T-helper 1 cell treated with Interleukin-12 subunit alpha and Interleukin-12 subunit beta and Interleukin-4 antibody, amounts not matched to agents 30 ng/mL and 1 ng/mL, for 36 hours (primary cell): ENCODE data around the gene NUDT16L1. TPM values are rescaled to one million over a fixed set of nuclear protein-coding genes. Genes with fewer than 3 reads are reported as not detected.

ENCODE experiments used
- intact Hi-C: fragments of 100-400 bp; cut with micrococcal nuclease; formaldehyde crosslinking; loops from one replicate; pipeline ENCODE4 v1.15.1; 2024
- total RNA-seq: library from RNA; stranded (reverse); gene quantifications from 2 replicates; pipeline ENCODE4 v1.2.3, GENCODE V29; 2022

The NUDT16L1 gene
- total RNA-seq, 1 donor from 2014 or later = 45.3 TPM

- intact Hi-C loops = loop anchor here (1.0 to 5.0 kb wide), 9 partner anchors 16 to 405 kb away; partner anchors contain the start of genes ANKS3, DNAAF8, EEF2KMT and MGRN1
Observed at GRCh38 chr16:4692460-4693295, 684 bp upstream of the NUDT16L1 start.

GRCh38 chr16:4693956-4694641, 737 bp downstream of the NUDT16L1 start:
- intact Hi-C loops = loop anchor here (1.0 to 5.0 kb wide), 10 partner anchors 18 to 403 kb away; partner anchors contain the start of genes ANKS3, DNAAF8, EEF2KMT and GLYR1

DNA sequence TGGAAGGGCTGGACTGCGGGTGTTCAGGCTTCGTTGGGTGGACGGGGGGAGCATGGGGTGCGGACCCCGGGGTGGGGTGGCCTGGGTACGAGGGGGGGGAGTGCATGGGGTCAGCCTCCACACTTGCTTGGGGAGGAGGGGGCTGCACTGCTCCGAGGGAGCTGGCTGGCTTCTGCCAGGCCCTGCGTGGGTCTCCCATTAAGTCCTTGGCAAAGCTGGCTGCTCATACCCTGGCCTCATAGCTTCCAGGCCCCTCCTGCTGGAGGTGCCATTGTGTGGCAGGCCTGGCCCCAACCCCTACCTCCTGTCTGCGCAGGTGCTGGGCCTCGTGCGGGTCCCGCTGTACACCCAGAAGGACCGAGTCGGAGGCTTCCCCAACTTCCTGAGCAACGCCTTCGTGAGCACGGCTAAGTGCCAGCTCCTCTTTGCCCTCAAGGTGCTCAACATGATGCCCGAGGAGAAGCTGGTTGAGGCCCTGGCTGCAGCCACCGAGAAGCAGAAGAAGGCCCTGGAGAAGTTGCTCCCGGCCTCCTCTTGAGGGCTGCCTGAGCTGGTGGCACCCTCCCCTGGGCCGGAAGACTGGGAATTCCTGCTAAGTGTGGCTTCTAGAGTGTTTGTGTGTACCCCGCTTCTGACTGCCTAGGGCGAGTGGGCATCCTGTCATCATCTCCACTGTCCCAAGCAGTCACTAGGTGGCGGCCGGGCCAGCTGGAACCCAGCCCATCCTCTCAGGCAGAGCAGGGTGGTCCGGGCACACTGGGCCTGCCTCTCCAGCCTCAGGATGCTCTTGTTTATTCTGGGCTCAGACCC, 1.5 kb downstream of the NUDT16L1 start:
- intact Hi-C loops = loop anchor here (1.0 to 5.0 kb wide), 2 partner anchors 152 to 402 kb away; partner anchors contain the start of genes EEF2KMT, GLYR1 and UBN1

DNA sequence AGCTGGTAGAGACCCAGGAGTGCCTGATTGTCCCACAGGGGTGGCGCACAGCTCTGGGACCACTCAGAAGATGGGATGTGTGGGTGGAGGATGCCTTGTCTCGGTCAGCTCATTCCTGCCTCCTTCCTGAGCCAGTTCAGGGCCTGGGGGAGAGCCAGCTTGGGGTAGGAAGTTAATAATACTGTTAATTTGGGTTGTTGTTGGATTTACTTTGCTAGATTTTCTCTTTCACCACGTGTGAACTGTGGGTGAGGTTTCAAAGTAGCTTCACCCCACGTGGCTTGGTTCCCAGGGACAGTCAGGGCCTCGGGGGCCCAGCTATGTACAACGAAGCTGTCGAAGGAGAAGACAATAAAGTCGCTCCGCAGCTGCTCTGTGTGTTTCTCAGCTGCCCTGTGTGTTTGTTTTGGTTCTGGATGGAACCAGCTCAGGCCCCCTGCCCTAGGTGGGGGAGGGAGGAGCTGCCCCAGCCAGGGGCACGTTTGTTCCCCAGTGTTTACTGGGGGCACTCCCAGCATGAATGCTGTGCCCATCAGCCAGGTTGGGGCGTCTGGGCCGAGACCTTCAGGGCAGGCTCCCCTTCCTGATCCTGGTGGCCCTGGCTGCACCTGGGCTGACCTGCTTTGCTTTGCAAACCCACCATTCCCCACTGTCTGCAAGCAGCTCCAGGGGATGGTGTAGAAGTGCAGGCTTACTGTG, 2.3 kb downstream of the NUDT16L1 start:
- intact Hi-C loops = no loop called here

DNA sequence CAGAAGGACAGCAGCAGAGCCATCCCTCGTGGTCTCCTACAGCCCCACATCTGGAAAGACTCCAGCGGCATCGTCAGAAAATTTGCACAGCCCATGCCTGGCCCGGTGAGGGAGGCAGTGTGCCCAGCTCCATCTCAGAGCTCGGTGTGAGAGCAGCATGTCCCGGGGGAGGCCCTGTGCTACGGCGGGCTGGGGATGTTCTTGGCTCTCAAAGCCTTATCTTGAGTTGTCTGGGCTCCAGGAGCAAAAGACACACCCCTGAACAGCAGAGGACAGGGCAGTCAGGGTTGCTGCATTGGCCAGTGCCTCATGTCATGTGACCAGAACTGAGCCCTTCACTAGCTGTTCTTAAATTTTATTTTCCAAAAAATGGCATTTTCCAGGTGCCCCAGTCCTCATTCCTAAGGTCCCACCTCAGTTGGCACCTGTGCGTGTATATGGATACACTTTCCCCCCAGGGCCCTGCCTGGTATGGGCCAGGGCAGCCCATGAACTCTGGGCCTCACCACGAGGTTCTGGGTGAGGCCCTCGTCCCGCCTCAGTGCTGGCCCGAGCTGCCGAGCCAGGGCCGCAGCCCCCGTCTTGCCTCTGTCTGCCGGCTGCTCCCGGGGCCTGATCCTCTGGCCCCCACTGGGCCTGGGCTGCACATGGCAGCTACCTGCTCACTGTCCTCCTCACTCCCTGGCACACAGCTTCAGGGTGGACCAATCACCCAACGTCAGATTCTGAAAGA, 3.0 kb downstream of the NUDT16L1 start:
- intact Hi-C loops = no loop called here

- intact Hi-C loops = no loop called here
Observed at GRCh38 chr16:4696905-4697847, 3.8 kb downstream of the NUDT16L1 start.

DNA sequence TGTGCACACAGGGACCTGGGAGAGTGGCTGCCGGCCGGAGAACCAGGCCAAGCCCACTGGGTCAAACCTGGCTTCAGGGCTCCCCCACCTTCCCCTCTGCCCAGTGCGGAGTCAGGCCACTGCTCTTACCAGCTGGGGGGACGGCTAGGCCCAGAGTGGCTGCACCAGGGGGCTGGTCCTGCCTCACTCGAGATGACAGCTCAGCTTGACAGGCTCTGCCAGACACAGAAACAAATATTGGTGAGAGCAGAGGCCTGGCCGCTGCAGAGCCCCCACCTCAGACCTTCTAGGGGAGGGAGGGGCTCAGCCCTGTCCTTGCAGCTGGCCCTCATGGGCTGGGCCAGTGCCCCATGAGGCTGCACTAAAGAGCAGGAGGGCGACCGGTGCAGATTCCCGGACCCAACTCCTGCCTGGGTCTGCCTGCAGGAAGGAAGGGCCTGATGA, 4.5 kb downstream of the NUDT16L1 start:
- intact Hi-C loops = no loop called here

DNA sequence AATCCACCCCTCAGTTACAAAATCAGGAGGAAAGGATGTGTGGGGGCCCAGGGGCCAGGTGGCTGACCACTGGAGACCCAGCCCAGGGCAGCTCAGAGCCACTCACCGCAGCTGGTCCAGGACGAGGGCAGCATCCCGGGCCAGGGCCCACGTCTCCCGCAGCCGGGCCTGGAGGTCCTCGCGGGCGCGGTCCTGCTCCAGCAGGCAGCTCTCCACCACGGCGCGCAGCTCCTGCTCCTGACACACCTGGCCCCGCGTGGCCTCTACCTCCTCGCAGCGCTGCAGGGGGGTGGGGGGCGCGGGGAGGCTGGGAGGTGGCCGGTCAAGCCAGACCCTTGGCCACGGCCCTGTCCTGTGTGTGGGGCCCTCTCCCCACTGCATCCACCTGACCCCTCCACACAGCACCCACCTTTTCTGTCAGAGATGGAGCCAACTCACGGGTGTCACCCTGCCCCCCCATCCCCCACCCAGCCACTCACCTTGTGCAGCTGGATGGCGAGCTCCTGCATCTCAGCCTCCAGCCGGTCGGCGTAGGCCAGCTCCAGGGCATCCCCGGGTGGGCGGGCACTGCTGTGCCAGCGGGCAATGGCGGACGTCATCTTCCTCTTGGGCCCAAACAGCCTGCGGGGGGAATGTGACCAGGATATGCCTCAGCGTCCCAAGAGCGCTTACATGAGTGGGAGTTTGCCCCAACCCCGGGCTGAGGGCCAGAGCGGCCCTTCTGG, 5.1 kb downstream of the NUDT16L1 start:
- intact Hi-C loops = no loop called here

- intact Hi-C loops = no loop called here
Observed at GRCh38 chr16:4699046-4699556, 5.7 kb downstream of the NUDT16L1 start.

GRCh38 chr16:4700380-4700996, 7.1 kb downstream of the NUDT16L1 start:
- intact Hi-C loops = no loop called here

- intact Hi-C loops = no loop called here
Observed at GRCh38 chr16:4700997-4701743, 7.8 kb downstream of the NUDT16L1 start.

DNA sequence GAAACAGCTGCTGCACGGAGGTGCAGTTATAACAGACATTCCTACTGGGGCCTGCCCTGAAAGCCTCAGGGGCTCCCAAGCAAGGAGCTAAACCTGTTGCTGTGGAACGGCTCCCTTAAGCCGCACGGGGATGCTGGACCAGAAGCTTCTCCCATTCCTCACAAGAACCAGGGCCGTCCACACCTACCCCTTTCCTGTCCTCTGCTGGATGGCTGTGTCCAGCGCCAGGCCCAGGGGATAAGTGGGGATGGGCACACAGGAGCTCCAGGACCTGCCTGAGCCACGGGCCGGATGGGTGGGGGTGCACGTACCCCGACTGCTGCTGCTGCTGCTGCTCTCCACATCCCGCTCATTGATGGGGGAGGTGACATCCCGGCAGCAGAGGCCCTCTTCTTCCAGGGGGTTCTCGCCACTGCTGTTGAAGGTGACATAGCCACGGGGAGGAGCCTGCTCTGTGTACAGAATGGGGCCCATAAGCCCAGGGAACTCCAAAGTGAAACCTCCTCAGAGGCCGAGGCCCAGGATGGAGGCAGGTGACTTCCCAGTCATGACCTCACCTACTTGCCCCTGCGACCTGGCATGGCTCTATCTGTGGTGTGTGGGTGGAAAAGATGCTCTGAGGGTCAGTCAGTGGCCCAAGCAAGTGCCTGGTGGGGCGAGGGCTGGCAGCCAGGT, 8.6 kb downstream of the NUDT16L1 start:
- intact Hi-C loops = no loop called here

DNA sequence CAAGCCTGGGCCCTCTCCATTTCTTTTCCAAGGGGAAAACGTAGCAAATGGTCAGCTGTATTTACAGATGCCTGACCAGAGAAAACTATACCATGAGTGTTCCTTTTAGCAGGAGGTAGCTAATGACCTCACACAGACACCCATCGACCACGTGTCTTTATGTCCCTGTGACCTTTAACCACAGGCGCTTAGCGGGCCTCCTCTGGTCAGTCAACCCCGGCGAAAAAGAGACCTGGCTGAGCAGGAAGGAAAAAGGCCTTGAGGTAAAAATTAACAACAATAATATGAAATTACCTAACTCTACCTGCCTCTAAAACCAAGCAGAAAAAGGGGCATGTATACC, 9.1 kb downstream of the NUDT16L1 start:
- intact Hi-C loops = no loop called here

DNA sequence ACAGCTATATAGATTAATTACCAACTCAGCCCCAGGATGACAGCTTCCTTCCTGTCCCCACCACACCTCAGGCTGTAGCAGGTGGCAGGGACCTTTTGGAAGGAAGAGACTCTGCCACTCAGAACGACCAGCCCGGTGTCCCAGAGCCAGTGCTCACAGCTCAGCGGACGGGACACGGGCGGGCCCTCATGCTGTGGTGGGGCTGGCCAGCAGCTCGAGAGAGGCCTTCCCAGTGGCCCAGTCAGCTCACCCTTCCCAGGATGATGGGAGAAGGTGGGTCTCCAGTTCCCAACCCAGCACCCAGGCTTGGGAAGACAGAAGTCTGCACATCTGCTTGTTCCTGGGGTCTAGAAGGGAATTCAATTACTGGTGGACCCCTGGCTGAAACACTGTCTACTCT, 10.5 kb downstream of the NUDT16L1 start:
- intact Hi-C loops = no loop called here

GRCh38 chr16:4704491-4704890, 11.1 kb downstream of the NUDT16L1 start:
- intact Hi-C loops = no loop called here

GRCh38 chr16:4704913-4705312, 11.6 kb downstream of the NUDT16L1 start:
- intact Hi-C loops = no loop called here

- intact Hi-C loops = no loop called here
Observed at GRCh38 chr16:4706871-4707270, 13.5 kb downstream of the NUDT16L1 start.
